ENCODE measurements around the gene IL27RA.
"Not testable (repeated sequence)": the region's sequence is repeated elsewhere in the genome, so short reads cannot be mapped to it uniquely, and the experiment has no call there.

The IL27RA gene

DNA sequence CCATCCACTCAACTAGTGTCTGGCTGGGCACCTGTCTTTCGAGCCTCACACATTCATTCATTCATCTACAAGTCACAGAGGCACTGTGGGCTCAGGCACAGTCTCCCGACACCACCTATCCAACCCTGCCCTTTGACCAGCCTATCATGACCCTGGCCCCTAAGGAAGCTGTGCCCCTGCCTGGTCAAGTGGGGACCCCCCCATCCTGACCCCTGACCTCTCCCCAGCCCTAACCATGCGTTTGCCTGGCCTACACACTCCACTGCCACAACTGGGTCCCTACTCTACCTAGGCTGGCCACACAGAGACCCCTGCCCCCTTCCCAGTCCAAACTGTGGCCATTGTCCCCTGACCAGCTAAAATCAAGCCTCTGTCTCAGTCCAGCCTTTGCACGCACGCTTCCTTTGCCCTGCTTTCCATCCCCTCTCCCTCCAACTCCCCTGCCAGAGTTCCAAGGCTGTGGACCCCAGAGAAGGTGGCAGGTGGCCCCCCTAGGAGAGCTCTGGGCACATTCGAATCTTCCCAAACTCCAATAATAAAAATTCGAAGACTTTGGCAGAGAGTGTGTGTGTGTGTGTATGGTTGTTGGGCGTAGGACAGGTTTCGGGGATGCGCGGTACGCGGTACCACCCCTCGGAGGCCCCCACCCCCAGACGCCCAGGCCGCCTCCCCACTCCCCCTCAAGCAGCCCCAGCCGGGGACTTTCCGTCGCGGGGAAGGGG lies 404 bp upstream of the IL27RA start:
- DNase-seq, result no peak

DNA sequence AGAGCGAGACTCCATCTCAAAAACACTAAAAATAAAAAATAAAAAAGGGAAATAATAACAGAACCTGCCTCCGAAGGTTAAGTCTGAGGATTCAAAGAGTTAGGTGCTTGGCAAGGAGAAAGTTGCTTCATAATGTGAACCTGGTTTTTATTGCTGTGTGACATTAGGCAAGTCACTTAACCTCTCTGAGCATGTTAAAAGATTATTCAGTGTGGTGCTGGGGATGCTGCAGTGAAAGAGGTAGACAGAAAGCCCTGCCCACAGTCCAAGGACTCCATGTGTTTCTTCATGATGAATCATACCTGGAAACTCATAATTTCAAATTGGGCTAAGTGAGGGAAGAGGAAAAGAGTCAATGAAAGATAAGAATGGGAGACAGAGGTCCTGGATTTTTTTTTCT lies 2.4 kb downstream of the IL27RA start:
- DNase-seq, result no peak

DNA sequence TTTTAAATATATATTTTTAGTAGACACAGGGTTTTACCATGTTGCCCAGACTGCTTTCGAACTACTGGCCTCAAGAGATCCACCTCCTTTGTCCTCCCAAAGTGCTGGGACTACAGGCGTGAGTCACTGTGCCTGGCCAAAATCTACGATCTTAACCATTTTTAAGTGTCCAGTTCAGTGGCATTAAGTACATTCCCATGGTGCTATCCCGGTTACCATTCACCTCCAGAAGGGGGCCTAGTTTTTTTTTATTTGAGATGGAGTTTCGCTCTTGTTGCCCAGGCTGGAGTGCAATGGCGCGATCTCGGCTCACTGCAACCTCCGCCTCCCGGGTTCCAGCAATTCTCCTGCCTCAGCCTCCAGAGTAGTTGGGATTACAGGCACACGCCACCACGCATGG lies 3.6 kb downstream of the IL27RA start:
- not testable (repeated sequence) for DNase-seq

DNA sequence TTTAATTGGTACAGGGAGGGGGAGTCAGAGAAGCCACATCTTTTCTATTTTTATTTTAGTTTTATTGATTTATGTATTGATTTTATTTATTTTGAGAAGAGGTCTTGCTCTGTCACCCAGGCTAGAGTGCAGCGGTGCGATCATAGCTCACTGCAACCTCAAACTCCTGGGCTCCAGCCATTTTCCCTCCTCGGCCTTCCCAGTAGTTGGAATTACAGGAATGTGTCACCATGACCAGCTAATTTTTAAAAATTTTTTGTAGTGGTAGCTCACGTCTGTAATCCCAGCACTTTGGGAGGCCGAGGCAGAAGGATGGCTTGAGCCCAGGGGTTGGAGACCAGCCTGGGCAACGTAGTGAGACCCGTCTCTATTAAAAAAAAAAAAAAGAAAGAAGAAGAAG lies 4.1 kb downstream of the IL27RA start:
- DNase-seq, result no peak

DNA sequence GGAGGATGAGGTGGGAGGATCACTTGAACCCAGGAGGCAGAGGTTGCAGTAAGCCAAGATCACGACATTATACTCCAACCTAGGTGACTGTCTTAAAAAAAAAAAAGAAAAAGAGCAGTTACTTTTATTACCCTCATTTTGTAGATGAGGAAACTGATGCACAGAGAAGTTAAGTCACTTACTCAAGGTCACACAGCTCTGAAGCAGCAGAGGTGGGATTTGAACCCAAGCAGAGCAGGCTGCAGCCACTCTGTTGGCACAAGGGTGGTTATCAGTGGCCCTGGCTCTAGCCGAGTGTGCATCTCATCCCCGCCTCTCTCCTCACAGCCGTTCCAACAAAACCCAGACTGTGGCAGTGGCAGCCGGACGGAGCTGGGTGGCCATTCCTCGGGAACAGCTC lies 7.6 kb downstream of the IL27RA start:
- no peak for DNase-seq

DNA sequence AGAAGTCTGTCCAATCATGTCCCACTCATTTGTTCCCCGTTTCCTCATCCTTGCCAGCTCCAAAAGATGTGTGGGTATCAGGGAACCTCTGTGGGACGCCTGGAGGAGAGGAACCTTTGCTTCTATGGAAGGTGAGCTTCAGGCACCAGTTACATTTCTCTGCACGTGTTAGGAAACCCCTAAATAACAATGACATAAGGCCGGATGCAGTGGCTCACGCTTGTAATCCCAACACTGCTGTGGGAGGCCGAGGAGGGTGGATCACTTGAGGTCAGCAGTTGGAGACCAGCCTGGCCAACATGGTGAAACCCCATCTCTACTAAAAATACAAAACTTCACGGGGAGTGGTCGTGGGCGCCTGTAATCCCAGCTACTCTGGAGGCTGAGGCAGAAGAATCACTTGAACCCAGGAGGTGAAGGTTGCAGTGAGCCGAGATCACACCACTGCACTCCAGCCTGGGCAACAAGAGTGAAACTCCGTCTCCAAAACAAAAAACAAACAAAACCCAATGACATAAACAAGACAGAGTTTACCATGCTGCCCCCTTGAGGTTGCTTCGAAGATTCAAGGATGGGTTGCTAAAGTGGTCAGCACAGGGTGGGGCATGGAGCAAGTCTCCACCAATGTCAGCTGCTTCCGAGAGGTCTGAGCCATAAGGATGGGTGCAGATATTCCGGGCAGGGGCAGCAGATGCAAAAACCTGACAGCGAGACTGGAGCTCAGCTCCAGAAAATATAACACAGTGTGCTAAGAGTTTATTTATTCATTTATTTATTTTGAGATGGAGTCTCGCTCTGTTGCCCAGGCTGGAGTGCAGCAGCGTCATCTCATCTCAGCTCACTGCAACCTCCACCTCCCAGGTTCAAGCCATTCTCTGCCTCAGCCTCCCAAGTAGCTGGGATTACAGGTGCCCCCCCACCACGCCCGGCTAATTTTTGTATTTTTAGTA lies 11.4 kb downstream of the IL27RA start:
- DNase-seq, result peak in 1 of 4 experiments; percentile 15

DNA sequence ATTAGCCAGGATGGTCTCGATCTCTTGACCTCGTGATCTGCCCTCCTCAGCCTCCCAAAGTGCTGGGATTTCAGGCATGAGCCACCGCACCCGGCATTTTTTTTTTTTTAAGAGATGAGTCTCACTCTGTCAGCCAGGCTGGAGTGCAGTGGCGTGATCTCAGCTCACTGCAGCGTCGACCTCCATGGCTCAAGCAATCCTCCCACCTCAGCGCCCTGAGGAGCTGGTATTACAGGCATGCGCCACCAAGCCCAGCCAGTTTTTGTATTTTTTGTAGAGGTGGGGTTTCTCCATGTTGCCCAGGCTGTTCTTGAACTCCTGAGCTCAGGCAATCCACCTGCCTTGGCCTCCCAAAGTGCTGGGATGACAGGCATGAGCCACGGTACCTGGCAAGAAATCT lies 16.3 kb downstream of the IL27RA start:
- not testable (repeated sequence) for DNase-seq

DNA sequence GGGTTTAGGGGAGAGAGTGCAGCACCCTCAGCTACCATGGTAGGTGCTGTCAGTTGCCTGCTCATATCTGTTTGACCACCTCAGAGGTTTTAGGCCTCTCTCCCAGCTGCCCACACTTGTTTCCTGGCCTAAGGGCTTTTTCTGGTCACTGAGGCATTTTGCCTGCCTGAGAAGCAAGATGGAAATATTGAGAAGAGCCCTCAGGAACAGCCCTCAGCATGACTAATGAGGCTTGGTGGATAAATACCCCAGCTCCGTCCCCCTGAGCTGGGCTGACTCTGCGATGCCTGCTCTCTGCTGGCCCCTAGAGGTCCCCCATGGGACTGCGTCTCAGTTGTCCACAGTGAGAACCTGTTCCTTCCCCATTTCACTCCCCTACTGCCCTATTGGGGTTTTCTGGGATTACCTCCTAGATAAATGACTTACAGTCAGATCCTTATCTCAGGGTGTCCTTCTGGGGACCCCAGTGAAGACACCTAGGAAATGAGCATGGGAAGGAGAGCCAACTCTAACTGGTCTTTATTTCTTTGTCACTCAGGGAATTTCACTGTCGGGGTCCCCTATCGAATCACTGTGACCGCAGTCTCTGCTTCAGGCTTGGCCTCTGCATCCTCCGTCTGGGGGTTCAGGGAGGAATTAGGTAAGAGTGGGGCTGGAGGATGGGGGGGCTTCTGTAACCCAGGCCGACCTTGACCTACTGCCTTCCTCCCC lies 17.0 kb downstream of the IL27RA start:
- peak; percentile 48 to 73 (median 66) for DNase-seq

DNA sequence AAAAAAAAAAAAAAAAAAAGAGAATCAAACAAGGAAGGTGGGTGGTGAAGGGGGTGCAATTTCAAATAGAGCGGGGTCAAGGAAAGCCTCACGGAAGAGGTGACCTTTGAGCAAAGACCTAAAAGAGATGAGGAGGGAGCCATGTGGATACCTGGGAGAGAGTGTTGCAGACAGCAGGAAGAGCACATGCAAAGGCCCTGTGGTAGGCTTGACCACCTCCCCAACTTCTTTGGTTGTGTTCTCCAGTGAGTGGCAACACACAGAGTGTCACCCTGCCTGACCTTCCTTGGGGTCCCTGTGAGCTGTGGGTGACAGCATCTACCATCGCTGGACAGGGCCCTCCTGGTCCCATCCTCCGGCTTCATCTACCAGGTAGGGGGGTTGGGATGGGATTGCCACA lies 18.9 kb downstream of the IL27RA start:
- DNase-seq, result no peak

DNA sequence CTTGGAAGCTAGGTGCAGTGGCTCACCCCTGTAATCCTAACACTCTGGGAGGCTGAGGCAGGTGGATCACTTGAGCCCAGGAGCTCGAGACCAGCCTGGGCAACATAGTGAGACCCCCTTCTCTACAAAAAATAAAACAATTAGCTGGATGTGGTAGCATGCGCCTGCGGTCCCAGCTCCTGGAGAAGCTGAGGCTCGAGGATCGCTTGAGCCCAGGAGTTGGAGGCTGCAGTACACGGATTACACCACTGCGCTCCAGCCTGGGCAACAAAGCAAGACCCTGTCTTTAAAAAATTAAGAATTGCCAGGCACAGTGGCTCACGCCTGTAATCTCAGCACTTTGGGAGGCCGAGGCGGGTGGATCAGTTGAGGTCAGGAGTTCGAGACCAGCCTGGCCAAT lies 19.4 kb downstream of the IL27RA start:
- not testable (repeated sequence) for DNase-seq

DNA sequence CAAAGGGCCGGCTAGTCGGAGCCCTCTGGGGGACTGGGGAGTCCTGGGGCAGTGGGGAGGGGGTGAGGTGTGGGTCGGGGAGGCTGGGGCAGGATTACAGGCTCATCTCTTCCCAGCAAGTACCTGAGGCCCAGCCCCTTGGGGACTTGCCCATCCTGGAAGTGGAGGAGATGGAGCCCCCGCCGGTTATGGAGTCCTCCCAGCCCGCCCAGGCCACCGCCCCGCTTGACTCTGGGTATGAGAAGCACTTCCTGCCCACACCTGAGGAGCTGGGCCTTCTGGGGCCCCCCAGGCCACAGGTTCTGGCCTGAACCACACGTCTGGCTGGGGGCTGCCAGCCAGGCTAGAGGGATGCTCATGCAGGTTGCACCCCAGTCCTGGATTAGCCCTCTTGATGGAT lies 20.4 kb downstream of the IL27RA start:
- no peak for DNase-seq

DNA sequence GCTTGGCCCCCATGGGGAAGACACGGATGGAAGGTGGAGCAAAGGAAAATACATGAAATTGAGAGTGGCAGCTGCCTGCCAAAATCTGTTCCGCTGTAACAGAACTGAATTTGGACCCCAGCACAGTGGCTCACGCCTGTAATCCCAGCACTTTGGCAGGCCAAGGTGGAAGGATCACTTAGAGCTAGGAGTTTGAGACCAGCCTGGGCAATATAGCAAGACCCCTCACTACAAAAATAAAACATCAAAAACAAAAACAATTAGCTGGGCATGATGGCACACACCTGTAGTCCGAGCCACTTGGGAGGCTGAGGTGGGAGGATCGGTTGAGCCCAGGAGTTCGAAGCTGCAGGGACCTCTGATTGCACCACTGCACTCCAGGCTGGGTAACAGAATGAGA lies 20.9 kb downstream of the IL27RA start:
- DNase-seq, result no peak

DNA sequence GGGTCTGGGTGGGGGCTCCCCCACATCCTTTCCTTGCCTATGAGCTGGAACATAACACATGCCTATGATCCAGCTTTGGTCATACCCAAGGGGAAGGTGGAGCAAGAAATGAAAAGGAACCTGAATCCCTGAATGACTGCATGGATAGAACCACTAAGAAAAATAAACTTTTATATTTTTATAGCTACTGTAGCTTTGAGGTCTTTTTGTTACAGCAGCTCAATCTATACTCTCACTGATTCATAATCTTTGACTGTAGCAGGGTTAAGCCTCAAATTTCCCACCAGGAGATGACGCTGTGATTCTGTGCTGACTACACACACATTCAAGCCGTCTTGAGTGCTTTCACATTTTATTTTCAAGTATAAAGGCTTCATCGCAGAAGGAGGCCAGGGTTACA lies 21.5 kb downstream of the IL27RA start:
- no peak for DNase-seq

DNA sequence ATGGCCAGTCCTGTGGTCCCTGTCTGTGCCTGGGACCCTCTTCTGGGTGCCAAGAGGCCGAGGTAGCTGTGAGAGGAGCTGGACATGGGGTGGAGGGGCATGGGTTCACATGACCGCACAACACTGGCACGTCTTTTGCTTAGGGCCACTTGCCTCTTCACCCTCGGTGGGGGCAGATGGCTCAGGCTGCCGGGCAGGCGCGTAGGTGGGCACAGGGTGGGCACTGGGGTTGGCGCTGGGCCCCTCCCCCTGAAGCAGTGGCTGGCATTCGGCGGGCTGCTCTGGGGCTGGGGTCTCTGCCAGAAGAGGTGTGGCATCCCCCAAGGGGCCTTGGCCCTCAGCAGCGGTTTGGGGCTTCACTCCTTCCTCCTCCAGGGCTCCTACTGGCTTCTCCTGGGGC lies 21.9 kb downstream of the IL27RA start:
- no peak for DNase-seq

DNA sequence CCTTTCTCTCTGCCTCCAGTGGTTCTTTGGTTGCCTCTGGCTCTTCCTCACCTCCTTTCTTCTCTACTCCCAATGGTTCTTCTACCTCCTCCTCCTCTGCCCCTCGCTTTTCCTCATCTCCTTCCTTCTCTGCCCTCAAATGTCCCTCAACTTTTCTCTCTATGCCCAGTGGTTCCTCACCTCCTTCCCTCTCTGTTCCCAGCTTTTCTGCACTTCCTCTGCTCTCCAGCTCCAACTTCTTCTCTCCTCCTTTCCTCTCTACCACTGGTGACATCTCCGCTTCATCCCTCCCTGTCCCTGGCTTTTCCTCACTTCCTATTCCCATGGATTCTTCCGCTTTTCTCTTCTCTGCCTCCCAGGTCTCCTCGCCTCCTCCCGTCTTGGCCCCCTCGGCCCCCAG lies 22.5 kb downstream of the IL27RA start:
- no peak for DNase-seq

DNA sequence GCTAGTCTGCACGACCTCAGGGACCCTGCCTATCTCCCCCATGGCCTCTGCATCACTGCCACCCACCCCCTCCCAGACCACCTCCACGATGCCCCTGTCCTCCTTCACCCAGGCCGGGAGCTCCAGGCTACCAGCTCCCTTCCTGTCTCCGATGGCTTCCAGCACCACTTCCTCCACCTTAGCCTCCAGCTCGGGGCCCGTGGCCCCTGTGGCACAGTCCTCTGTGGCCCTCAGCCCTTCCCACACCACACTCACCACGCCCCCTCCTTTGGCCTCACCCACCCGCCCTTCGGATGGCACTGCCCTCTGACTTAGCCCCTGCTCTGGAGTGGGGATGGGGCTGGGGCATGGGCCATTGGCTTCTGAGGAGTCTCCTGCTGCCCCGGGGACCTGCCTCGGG lies 23.2 kb downstream of the IL27RA start:
- no peak for DNase-seq

DNA sequence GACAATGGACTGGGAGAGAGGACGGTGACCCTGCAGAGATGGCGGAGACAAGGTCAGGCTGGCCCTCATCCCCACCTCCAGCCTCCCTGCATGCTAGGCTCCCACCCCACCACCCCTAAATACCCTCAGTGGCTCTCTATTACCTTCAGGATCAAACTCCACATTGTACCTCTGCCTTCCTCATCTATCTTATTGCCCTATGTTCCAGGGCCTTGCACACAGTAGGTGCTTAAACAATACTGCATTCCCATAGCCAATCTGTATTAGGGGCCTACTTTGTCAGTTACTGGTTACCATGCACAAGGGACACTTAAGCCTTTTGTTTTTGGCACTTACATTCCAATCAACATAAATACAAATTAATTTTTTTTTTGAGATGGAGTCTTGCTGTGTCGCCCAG lies 23.8 kb downstream of the IL27RA start:
- no peak for DNase-seq

DNA sequence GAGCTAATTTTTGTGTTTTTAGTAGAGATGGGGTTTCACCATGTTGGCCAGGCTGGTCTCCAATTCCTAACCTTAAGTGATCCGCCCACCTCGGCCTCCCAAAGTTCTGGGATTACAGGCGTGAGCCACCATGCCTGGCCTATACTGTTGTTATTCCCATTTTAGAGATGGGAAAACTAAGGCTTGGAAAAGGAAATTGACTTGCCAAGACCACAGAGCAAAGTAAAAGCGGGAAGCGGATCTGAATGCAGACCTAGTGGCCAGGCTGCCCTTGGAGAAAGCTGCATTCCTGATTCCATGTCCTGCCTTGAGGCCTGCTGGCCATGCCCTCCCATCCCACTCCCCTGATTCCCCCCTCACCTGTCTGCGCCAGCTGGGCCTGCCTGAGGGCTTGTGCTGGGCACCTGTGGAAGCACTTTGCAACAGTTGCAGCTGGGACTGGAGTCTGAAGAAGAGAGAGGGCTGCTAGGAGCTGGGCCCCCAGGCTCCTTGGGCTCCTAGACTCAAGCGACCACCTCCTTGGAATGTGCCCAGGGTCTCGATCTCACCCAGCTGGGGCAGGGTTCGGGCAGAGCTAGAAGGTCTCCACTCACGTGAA lies 24.6 kb downstream of the IL27RA start:
- DNase-seq, result no peak

DNA sequence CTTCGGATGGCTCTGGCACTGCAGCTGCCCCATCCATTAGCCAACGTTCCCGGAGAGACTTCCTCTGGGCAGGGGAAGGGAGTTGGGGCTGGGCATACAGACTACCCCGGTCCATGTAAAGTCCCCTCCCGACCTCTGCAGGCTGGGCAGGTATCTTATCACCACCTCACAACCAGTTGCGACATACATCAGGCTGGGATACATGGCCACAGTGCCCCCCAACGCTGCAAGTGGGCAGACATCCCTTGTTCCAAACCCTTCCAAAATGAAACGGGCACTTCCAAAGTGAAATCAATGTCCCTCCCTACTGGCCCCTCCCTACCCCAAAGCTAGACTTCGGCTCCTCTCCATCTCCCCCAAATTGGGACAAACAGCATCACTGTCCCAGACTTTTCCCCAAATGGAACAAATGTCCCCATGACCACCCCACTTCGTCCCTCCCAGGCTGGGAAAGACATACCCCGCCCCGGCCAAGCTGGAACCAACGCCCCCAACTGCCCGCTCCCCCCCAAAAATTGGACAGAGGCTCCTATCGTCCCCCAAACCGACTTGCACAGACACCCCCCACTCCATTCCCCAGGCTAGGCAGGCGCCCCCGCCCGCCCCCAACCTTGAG lies 25.3 kb downstream of the IL27RA start:
- DNase-seq, result no peak

DNA sequence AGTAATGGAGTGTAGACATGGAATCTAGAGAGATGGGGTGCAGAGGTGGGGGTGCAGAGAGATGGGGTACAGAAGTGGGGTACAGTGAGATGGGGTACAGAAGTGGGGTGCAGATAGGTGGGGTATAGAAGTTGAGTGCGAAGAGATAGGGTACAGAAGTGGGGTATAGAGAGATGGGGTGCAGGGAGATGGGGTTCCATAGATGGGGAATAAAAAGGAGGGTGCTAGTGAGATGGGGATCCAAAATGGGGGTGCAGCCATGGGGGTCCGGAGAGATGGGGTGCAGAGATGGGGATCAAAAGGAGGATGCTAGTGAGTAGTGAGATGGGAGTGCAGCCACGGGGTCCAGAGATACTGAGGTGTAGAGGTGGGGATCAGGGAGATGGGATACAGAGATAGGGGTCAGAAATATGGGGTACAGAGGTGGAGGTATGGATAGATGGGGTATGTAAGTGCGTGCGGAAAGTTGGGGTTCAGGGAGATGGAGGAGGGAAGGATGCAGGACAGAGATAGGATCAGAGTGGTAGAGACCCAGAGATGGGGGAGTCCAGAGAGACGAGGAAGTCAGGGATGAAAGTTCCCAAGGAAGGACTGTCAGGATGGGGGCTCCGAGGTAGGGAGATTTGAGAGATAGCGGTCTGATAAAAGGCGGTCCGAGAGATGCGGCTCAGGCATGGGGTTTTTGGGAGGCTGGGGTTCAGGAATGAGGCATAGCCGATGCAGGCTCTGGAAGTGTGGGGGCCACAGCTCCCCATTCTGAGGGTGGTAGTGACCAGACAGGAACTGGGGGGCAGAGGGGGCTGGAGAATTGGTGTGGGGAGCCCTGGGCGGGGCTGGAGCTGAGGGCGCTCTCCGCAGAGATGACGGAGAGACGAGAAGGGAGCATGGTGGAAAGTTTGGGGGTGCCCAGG lies 26.9 kb downstream of the IL27RA start:
- no peak for DNase-seq

DNA sequence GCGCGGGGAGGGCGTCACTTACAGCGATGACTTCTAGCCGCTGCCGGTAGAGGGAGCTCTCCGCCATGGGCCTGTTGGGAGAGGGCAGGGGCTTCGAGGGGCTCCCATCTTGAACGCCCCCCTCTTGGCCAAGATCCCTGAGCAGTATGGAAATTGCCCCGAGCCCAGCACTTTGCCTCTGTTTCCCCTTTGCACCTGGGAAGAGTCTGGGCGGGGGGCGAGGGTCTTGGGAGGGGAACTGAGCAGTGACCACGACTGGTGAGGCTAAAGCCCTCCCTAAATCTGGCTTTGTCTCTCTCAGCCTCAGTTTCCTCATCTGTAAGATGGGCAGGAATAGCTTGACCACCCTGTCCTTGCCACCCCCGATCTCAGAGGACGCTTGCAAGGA lies 27.5 kb downstream of the IL27RA start:
- peak in 3 of 4 experiments; percentile 12 to 27 (median 17) for DNase-seq
